ENCODE data around the gene ICA1. TPM values are rescaled to one million over a fixed set of nuclear protein-coding genes. Genes with fewer than 3 reads are reported as not detected.

ICA1 gene
- total and polyA plus RNA-seq, 2 experiments from 2014 or later: 45.2 to 83.7 TPM

DNA sequence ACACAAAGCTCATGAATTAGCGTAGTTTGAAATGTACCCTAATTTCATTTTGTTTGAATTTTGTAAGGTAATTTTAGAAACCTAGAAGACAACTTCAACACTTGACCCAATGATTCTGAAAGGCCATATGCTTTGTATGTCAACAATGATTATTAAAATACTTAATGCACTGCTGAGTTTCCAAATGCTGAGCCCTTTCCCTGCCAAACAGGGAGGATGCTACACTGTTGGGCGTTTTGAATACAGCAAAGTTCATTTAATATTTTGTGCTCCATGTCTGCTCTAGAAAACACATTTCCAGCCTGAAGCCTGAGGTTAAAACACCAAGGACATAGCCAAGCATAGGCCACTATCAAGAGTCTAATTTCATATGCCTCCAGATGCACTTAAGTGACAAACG is 99.8 kb downstream of the ICA1 start:
- Mint-ChIP-seq H3K9me3 (no peaks in the 10 kb centered on the region; the same call in 2 of the 3 replicates), H3K27ac (no peak overlapping the region), H3K4me1 (peaks cover 24% of the 10 kb centered on the region), H3K36me3 (ENCODE audit: low read depth) (peaks cover 3% of the 10 kb centered on the region; the same call in 1 of the 3 replicates), H3K27me3 (ENCODE audit: insufficient read depth, low read depth, poor library complexity) (peaks cover 2% of the 10 kb centered on the region), H3K4me3 (no peak overlapping the region)
- H2AFZ ChIP-seq: no peak overlapping the region
- no peak overlapping the region for H3K4me2 ChIP-seq
- H3K27ac ChIP-seq (ENCODE audit: low read depth): no peak overlapping the region
- H3F3A ChIP-seq (replicated peaks; ENCODE audit: low read depth): no peaks in the 10 kb centered on the region
- no peaks in the 10 kb centered on the region for H3K9me2 ChIP-seq (ENCODE audit: insufficient read depth)
- H4K20me1 ChIP-seq (replicated peaks; ENCODE audit: insufficient read depth): no peaks in the 10 kb centered on the region; the same call in 1 of the 2 replicates
- ATAC-seq (no peak), DNase-seq (ENCODE audit: low spot score) (no peak)
- H3K36me3 ChIP-seq (ENCODE audit: insufficient read depth): no peaks in the 10 kb centered on the region
- no peaks in the 10 kb centered on the region for H3K27me3 ChIP-seq (ENCODE audit: insufficient read depth)
- no peaks in the 10 kb centered on the region for H3K79me2 ChIP-seq (replicated peaks; ENCODE audit: insufficient read depth)
- no peaks in the 10 kb centered on the region; the same call in 1 of the 2 replicates for H3K4me1 ChIP-seq (ENCODE audit: insufficient read depth)
- H3K4me3 ChIP-seq: no peak overlapping the region
- TF ChIP-seq ZNF331 (CRISPR knock-in tag; IDR thresholded peaks at IDR 0.05; ENCODE audit: low read depth) (no peak), EZH2 (IDR thresholded peaks at IDR 0.05; ENCODE audit: low read depth, unreplicated experiment) (no peak), CREB1 (CRISPR knock-in tag; IDR thresholded peaks at IDR 0.05; ENCODE audit: low read depth) (no peak), NANOG (IDR thresholded peaks at IDR 0.05; ENCODE audit: borderline replicate concordance) (no peak), STAT1 (IDR thresholded peaks at IDR 0.05; ENCODE audit: unreplicated experiment) (no peak), POLR2AphosphoS5 (IDR thresholded peaks at IDR 0.05; ENCODE audit: low read depth) (no peak), JUNB (IDR thresholded peaks at IDR 0.05; ENCODE audit: unreplicated experiment) (no peak), ZNF114 (CRISPR knock-in tag; IDR thresholded peaks at IDR 0.05) (no peak), EZH2phosphoT487 (IDR thresholded peaks at IDR 0.05; ENCODE audit: unreplicated experiment) (no peak)
- TF ChIP-seq, protein P1, sequence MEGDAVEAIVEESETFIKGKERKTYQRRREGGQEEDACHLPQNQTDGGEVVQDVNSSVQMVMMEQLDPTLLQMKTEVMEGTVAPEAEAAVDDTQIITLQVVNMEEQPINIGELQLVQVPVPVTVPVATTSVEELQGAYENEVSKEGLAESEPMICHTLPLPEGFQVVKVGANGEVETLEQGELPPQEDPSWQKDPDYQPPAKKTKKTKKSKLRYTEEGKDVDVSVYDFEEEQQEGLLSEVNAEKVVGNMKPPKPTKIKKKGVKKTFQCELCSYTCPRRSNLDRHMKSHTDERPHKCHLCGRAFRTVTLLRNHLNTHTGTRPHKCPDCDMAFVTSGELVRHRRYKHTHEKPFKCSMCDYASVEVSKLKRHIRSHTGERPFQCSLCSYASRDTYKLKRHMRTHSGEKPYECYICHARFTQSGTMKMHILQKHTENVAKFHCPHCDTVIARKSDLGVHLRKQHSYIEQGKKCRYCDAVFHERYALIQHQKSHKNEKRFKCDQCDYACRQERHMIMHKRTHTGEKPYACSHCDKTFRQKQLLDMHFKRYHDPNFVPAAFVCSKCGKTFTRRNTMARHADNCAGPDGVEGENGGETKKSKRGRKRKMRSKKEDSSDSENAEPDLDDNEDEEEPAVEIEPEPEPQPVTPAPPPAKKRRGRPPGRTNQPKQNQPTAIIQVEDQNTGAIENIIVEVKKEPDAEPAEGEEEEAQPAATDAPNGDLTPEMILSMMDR (conservative IDR thresholded peaks at IDR 0.05; ENCODE audit: low read depth in 2 of 2): no peak
- TF ChIP-seq, protein P2, sequence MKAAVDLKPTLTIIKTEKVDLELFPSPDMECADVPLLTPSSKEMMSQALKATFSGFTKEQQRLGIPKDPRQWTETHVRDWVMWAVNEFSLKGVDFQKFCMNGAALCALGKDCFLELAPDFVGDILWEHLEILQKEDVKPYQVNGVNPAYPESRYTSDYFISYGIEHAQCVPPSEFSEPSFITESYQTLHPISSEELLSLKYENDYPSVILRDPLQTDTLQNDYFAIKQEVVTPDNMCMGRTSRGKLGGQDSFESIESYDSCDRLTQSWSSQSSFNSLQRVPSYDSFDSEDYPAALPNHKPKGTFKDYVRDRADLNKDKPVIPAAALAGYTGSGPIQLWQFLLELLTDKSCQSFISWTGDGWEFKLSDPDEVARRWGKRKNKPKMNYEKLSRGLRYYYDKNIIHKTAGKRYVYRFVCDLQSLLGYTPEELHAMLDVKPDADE (IDR thresholded peaks at IDR 0.05): no peak
- TF ChIP-seq, protein P3, sequence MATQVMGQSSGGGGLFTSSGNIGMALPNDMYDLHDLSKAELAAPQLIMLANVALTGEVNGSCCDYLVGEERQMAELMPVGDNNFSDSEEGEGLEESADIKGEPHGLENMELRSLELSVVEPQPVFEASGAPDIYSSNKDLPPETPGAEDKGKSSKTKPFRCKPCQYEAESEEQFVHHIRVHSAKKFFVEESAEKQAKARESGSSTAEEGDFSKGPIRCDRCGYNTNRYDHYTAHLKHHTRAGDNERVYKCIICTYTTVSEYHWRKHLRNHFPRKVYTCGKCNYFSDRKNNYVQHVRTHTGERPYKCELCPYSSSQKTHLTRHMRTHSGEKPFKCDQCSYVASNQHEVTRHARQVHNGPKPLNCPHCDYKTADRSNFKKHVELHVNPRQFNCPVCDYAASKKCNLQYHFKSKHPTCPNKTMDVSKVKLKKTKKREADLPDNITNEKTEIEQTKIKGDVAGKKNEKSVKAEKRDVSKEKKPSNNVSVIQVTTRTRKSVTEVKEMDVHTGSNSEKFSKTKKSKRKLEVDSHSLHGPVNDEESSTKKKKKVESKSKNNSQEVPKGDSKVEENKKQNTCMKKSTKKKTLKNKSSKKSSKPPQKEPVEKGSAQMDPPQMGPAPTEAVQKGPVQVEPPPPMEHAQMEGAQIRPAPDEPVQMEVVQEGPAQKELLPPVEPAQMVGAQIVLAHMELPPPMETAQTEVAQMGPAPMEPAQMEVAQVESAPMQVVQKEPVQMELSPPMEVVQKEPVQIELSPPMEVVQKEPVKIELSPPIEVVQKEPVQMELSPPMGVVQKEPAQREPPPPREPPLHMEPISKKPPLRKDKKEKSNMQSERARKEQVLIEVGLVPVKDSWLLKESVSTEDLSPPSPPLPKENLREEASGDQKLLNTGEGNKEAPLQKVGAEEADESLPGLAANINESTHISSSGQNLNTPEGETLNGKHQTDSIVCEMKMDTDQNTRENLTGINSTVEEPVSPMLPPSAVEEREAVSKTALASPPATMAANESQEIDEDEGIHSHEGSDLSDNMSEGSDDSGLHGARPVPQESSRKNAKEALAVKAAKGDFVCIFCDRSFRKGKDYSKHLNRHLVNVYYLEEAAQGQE (IDR thresholded peaks at IDR 0.05; ENCODE audit: unreplicated experiment): no peak
- TF ChIP-seq, protein P4, sequence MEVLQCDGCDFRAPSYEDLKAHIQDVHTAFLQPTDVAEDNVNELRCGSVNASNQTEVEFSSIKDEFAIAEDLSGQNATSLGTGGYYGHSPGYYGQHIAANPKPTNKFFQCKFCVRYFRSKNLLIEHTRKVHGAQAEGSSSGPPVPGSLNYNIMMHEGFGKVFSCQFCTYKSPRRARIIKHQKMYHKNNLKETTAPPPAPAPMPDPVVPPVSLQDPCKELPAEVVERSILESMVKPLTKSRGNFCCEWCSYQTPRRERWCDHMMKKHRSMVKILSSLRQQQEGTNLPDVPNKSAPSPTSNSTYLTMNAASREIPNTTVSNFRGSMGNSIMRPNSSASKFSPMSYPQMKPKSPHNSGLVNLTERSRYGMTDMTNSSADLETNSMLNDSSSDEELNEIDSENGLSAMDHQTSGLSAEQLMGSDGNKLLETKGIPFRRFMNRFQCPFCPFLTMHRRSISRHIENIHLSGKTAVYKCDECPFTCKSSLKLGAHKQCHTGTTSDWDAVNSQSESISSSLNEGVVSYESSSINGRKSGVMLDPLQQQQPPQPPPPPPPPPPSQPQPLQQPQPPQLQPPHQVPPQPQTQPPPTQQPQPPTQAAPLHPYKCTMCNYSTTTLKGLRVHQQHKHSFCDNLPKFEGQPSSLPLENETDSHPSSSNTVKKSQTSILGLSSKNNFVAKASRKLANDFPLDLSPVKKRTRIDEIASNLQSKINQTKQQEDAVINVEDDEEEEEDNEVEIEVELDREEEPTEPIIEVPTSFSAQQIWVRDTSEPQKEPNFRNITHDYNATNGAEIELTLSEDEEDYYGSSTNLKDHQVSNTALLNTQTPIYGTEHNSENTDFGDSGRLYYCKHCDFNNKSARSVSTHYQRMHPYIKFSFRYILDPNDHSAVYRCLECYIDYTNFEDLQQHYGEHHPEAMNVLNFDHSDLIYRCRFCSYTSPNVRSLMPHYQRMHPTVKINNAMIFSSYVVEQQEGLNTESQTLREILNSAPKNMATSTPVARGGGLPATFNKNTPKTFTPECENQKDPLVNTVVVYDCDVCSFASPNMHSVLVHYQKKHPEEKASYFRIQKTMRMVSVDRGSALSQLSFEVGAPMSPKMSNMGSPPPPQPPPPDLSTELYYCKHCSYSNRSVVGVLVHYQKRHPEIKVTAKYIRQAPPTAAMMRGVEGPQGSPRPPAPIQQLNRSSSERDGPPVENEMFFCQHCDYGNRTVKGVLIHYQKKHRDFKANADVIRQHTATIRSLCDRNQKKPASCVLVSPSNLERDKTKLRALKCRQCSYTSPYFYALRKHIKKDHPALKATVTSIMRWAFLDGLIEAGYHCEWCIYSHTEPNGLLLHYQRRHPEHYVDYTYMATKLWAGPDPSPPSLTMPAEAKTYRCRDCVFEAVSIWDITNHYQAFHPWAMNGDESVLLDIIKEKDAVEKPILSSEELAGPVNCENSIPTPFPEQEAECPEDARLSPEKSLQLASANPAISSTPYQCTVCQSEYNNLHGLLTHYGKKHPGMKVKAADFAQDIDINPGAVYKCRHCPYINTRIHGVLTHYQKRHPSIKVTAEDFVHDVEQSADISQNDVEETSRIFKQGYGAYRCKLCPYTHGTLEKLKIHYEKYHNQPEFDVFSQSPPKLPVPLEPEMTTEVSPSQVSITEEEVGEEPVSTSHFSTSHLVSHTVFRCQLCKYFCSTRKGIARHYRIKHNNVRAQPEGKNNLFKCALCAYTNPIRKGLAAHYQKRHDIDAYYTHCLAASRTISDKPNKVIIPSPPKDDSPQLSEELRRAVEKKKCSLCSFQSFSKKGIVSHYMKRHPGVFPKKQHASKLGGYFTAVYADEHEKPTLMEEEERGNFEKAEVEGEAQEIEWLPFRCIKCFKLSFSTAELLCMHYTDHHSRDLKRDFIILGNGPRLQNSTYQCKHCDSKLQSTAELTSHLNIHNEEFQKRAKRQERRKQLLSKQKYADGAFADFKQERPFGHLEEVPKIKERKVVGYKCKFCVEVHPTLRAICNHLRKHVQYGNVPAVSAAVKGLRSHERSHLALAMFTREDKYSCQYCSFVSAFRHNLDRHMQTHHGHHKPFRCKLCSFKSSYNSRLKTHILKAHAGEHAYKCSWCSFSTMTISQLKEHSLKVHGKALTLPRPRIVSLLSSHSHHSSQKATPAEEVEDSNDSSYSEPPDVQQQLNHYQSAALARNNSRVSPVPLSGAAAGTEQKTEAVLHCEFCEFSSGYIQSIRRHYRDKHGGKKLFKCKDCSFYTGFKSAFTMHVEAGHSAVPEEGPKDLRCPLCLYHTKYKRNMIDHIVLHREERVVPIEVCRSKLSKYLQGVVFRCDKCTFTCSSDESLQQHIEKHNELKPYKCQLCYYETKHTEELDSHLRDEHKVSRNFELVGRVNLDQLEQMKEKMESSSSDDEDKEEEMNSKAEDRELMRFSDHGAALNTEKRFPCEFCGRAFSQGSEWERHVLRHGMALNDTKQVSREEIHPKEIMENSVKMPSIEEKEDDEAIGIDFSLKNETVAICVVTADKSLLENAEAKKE (CRISPR knock-in tag; IDR thresholded peaks at IDR 0.05): no peak
